ENCODE measurements around the gene TEX53. TPM values are rescaled to one million over a fixed set of nuclear protein-coding genes. Genes with fewer than 3 reads are reported as not detected.
A peak's percentile ranks its signal among the peaks of the same experiment; 100 is the strongest.

TEX53 gene
- total and polyA plus RNA-seq, 11 donors, result not detected

- WGBS, 4 donors, result 69 to 83% (median 81%) methylated on average over 3 of the region's 3 CpGs
- no peaks in the 10 kb centered on the region for H3K4me1 ChIP-seq
- no peak for DNase-seq
- H3K4me3 ChIP-seq, result no peak overlapping the region
- no peaks in the 10 kb centered on the region for H3K36me3 ChIP-seq
- no peak for ATAC-seq
- TF ChIP-seq POLR2A (IDR thresholded peaks at IDR 0.05), result no peak
- TF ChIP-seq CTCF (IDR thresholded peaks at IDR 0.05), result no peak
- H3K27me3 ChIP-seq, result peaks cover 0 to 24% (median 6%) of the 10 kb centered on the region in 9 donors
- no peak overlapping the region for H3K27ac ChIP-seq
- H3K9me3 ChIP-seq, result no peaks in the 10 kb centered on the region
- intact Hi-C loops (cut with DNase I), result loop anchor here in 7 of 10 donors (5.0 to 10.0 kb wide), 3 partner anchors 348 to 361 kb away; no protein-coding TSS in a partner anchor
These were observed 6.6 kb upstream of the TEX53 start for GRCh38 chr9:114664181-114664580.

GRCh38 chr9:114662081-114662989, 4.7 kb upstream of the TEX53 start:
- ATAC-seq (peak in 3 of 4 donors; percentile 54 to 69 (median 67)), DNase-seq (peak in 2 of 5 donors; percentile 16 to 26)
- intact Hi-C loops (cut with DNase I), result loop anchor here in 8 of 10 donors (1.0 to 10.0 kb wide), 4 partner anchors 350 to 362 kb away; no protein-coding TSS in a partner anchor
- Histone ChIP-seq H3K4me3 (no peak overlapping the region), H3K36me3 (no peaks in the 10 kb centered on the region), H3K9me3 (no peaks in the 10 kb centered on the region), H3K27me3 (peaks cover 0 to 24% (median 6%) of the 10 kb centered on the region in 9 donors), H3K4me1 (no peaks in the 10 kb centered on the region), H3K27ac (no peak overlapping the region)
- TF ChIP-seq POLR2A (IDR thresholded peaks at IDR 0.05) (no peak), CTCF (IDR thresholded peaks at IDR 0.05) (peak; percentile 52 to 77 (median 70))
- whole genome bisulfite sequencing, 4 donors, result 31 to 38% (median 33%) methylated on average over 9 to 10 of the region's 10 CpGs

GRCh38 chr9:114656301-114656700, 1.3 kb downstream of the TEX53 start:
- no peak overlapping the region for H3K4me3 ChIP-seq
- ATAC-seq, result no peak
- H3K27me3 ChIP-seq, result peaks cover 0 to 4% (median 0%) of the 10 kb centered on the region in 9 donors
- H3K4me1 ChIP-seq, result peaks cover 0 to 7% (median 0%) of the 10 kb centered on the region in 12 donors
- intact Hi-C loops (cut with DNase I), result loop anchor here in 5 of 10 donors (5.0 to 10.0 kb wide), 3 partner anchors 132 to 356 kb away; no protein-coding TSS in a partner anchor
- DNase-seq, result no peak
- no peaks in the 10 kb centered on the region for H3K9me3 ChIP-seq
- H3K27ac ChIP-seq, result no peak overlapping the region
- WGBS, 4 donors, result 78 to 85% (median 79%) methylated on average over 10 to 12 of the region's 12 CpGs
- no peak for TF ChIP-seq POLR2A (IDR thresholded peaks at IDR 0.05)
- TF ChIP-seq CTCF (IDR thresholded peaks at IDR 0.05), result no peak
- H3K36me3 ChIP-seq, result no peaks in the 10 kb centered on the region

- intact Hi-C loops (cut with DNase I), result loop anchor here in 5 of 10 donors (5.0 to 10.0 kb wide), 3 partner anchors 131 to 357 kb away; no protein-coding TSS in a partner anchor
- ATAC-seq, result no peak
- TF ChIP-seq CTCF (IDR thresholded peaks at IDR 0.05) (no peak), POLR2A (IDR thresholded peaks at IDR 0.05) (no peak)
These were observed 1.9 kb downstream of the TEX53 start for GRCh38 chr9:114655689-114656088.

More at GRCh38 chr9:114655689-114656088, 1.9 kb downstream of the TEX53 start:
- no peak for DNase-seq
- H3K36me3 ChIP-seq, result no peaks in the 10 kb centered on the region
- no peaks in the 10 kb centered on the region for H3K27me3 ChIP-seq
- H3K27ac ChIP-seq, result no peak overlapping the region
- 84 to 86% (median 84%) methylated on average over 8 of the region's 8 CpGs for WGBS, 4 donors
- no peaks in the 10 kb centered on the region for H3K9me3 ChIP-seq
- peaks cover 0 to 7% (median 0%) of the 10 kb centered on the region in 12 donors for H3K4me1 ChIP-seq
- H3K4me3 ChIP-seq, result no peak overlapping the region
